Lung (tissue), 12 donors: ENCODE data around the gene AKR1C8. TPM values are rescaled to one million over a fixed set of nuclear protein-coding genes. Genes with fewer than 3 reads are reported as not detected.

Experiments
- ATAC-seq: fragments of 200-7000 bp; cut with Tn5 transposase; one replicate; pipeline ENCODE4 v1.9.1; 2020; ENCODE audit warnings: moderate number of reproducible peaks; ENCODE audit not compliant: insufficient read depth, low FRiP score
- DNase-seq, 3 donors: peaks; one replicate each; pipeline ENCODE4 v3.0.0-alpha.2; 2013 to 2017
- H3K27ac ChIP-seq, 2 donors: one replicate each; pipeline ENCODE4 v1.5.1; 2013; ENCODE audit warnings: mild to moderate bottlenecking in 2 of 2, moderate library complexity in 2 of 2, control low read depth in 1 of 2, inconsistent platforms in 1 of 2, low read depth in 1 of 2, low read length in 1 of 2
- H3K27me3 ChIP-seq, 3 donors: one replicate each; pipeline ENCODE4 v1.5.1; 2013; ENCODE audit warnings: low read length in 2 of 3; ENCODE audit not compliant: control insufficient read depth in 3 of 3, insufficient read depth in 3 of 3
- H3K36me3 ChIP-seq, 4 donors: one replicate each; pipeline ENCODE4 v1.5.1; 2013; ENCODE audit warnings: low read length in 4 of 4, mild to moderate bottlenecking in 1 of 4, moderate library complexity in 1 of 4; ENCODE audit not compliant: control insufficient read depth in 4 of 4, insufficient read depth in 4 of 4
- H3K4me1 ChIP-seq, 5 donors: one replicate each; pipeline ENCODE4 v1.5.1; 2013; ENCODE audit warnings: low read length in 5 of 5, mild to moderate bottlenecking in 2 of 5, moderate library complexity in 1 of 5; ENCODE audit not compliant: control insufficient read depth in 5 of 5, insufficient read depth in 5 of 5
- H3K4me3 ChIP-seq: one replicate; pipeline ENCODE4 v1.5.1; 2013; ENCODE audit warnings: mild to moderate bottlenecking, control low read depth, moderate library complexity
- H3K9ac ChIP-seq, 2 donors: one replicate each; pipeline ENCODE4 v1.5.1; 2013; ENCODE audit warnings: low read length in 2 of 2, control low read depth in 1 of 2; ENCODE audit not compliant: insufficient read depth in 1 of 2
- H3K9me3 ChIP-seq, 4 donors: one replicate each; pipeline ENCODE4 v1.5.1; 2013; ENCODE audit warnings: low read length in 3 of 4, mild to moderate bottlenecking in 1 of 4, moderate library complexity in 1 of 4; ENCODE audit not compliant: control insufficient read depth in 4 of 4, insufficient read depth in 3 of 4
- WGBS, 2 donors: extraction: QIAGEN DNeasy Blood & Tissue Kit; methylation state at CpG; one replicate each; pipeline ENCODE4 v1.1.7; 2013; 5-methylcytosine and 5-hydroxymethylcytosine counted together
- polyA plus RNA-seq, 2 donors: library from polyadenylated mRNA; stranded (reverse); fragments of 200-250 nt; gene quantifications; one replicate each; pipeline ENCODE4 v1.2.1, GENCODE V29; 2013
- total RNA-seq, 2 donors: library from RNA; depleted of rRNA in 1 of 2; stranded (reverse); fragments of >200 nt in 1 of 2; gene quantifications; one replicate each; pipeline ENCODE4 v1.2.1, GENCODE V29; 2014 to 2021
- TF ChIP-seq, protein P1 (sequence below): IDR thresholded peaks from 2 replicates; pipeline ENCODE4 v1.5.1; 2012; ENCODE audit warnings: mild to moderate bottlenecking; ENCODE audit errors: control extremely low read depth, extremely low read depth
- donor health status: control.
- donor health status: control.
- donor health status: Bipolar disorder and iron deficiency.
- donor health status: healthy.
- donor health status: DM: yes; HTN: yes; CAD: no.

AKR1C8 gene
- total and polyA plus RNA-seq, 4 donors, result 0.03 to 0.46 (median 0.18) TPM; not detected in 1

DNA sequence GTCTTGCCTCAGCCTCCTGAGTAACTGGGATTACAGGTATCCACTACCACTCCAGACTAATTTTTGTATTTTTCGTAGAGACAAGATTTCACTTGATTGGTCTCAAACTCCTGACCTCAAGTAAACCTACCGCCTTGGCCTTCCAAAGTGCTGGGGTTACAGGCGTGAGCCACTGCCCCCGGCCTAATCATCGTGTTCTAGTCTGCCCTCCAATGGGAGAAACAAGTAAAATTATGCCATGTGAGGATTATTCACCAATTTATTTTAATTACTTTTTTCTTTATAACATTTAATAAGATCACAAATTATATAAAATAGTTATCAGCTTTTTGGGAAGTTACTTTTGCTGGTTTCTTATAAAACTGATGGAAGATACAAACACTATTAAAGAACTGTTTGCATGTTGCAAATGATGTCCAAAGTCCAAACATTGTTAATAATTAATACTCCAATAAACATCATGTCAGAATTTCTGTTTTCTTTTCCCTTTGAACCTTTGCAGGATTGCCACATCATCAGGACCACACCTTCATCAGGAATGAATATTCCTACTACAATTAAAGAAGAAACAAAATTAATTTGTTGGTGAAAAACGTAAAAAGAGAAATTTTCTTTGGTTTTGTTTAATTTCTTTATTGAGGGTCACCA is 10.9 kb upstream of the AKR1C8 start:
- Histone ChIP-seq H3K9me3 (no peaks in the 10 kb centered on the region), H3K4me3 (no peak overlapping the region), H3K4me1 (no peaks in the 10 kb centered on the region), H3K9ac (no peak overlapping the region), H3K27me3 (no peaks in the 10 kb centered on the region), H3K27ac (no peak overlapping the region), H3K36me3 (no peaks in the 10 kb centered on the region)
- WGBS, 2 donors, result 85 to 88% methylated on average over 6 of the region's 6 CpGs
- TF ChIP-seq, protein P1, sequence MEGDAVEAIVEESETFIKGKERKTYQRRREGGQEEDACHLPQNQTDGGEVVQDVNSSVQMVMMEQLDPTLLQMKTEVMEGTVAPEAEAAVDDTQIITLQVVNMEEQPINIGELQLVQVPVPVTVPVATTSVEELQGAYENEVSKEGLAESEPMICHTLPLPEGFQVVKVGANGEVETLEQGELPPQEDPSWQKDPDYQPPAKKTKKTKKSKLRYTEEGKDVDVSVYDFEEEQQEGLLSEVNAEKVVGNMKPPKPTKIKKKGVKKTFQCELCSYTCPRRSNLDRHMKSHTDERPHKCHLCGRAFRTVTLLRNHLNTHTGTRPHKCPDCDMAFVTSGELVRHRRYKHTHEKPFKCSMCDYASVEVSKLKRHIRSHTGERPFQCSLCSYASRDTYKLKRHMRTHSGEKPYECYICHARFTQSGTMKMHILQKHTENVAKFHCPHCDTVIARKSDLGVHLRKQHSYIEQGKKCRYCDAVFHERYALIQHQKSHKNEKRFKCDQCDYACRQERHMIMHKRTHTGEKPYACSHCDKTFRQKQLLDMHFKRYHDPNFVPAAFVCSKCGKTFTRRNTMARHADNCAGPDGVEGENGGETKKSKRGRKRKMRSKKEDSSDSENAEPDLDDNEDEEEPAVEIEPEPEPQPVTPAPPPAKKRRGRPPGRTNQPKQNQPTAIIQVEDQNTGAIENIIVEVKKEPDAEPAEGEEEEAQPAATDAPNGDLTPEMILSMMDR, result no peak
- ATAC-seq (no peak), DNase-seq (no peak)

DNA sequence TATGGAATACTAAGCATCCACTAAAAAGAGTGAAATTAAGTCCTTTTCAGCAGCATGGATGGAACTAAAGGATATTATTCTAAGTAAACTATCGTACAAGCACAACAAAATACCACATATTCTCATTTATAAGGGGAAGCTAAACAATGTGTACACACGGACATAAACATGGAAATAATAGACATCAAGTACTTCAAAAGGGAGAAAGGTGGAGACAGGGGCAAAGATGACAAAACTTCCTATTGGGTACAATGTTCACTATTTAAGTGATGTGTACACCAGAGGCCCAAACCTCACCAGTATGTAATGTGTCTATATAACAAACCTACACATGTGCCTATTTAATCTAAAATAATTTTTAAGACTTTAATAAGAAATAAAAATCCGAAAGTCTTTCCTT is 9.5 kb upstream of the AKR1C8 start:
- no peaks in the 10 kb centered on the region for H3K27me3 ChIP-seq
- no peaks in the 10 kb centered on the region for H3K9me3 ChIP-seq
- no peak overlapping the region for H3K4me3 ChIP-seq
- no peaks in the 10 kb centered on the region for H3K36me3 ChIP-seq
- no peak for DNase-seq
- no peak overlapping the region for H3K9ac ChIP-seq
- TF ChIP-seq, protein P1, result no peak
- WGBS, 2 donors, result 87% methylated on average over 3 of the region's 3 CpGs
- no peaks in the 10 kb centered on the region for H3K4me1 ChIP-seq
- H3K27ac ChIP-seq, result no peak overlapping the region
- no peak for ATAC-seq

DNA sequence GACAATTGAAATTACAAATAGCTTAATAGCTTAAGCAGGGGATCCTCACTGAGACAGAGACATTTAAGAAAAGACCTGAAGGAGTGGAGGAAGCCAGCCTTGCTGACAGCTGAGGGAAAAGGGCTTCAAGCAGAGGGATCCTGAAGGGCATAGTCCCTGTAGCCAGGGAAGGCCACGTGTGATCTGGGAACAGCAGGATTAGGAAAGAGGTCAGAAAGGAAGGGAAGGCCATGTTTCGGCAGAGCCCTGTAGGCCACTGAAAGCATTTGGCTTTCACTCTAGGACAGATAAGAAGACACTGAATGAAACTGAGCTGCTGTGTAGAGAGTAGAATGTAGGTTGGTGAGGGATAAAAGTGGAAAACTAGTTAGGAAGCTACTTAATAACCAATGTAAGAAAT is 3.4 kb upstream of the AKR1C8 start:
- ATAC-seq (no peak), DNase-seq (peak in 1 of 3 donors; percentile 2)
- no peaks in the 10 kb centered on the region for H3K27me3 ChIP-seq
- H3K4me3 ChIP-seq, result no peak overlapping the region
- H3K4me1 ChIP-seq, result peaks cover 0 to 6% (median 0%) of the 10 kb centered on the region in 5 donors
- no peak overlapping the region for H3K27ac ChIP-seq
- no peak overlapping the region for H3K9ac ChIP-seq
- no peaks in the 10 kb centered on the region for H3K9me3 ChIP-seq
- TF ChIP-seq, protein P1, result no peak
- H3K36me3 ChIP-seq, result no peaks in the 10 kb centered on the region
- WGBS, 2 donors, result 67 to 78% methylated on average over 2 of the region's 2 CpGs

DNA sequence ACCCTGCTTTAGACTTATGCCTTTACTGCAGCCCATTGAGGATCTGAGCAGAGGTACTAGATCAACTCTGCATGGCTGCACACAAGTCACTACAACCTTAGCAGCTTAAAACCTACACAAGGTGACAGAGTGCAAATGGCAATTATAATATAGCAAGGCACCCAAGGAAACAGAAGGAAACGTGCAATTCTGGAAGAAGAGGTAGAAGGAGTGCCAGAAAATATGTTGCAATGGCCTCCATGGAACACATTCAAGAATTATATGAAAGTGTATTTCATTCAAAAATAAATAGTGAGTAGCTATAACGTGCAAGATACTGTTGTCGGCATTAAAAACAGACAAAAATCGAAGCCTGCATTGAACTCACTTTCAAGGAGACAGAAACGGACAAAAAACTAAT is 2.9 kb upstream of the AKR1C8 start:
- Histone ChIP-seq H3K4me3 (peak overlapping the region; percentile 13), H3K4me1 (peaks cover 0 to 6% (median 0%) of the 10 kb centered on the region in 5 donors), H3K36me3 (no peaks in the 10 kb centered on the region), H3K9me3 (no peaks in the 10 kb centered on the region), H3K27ac (no peak overlapping the region), H3K27me3 (no peaks in the 10 kb centered on the region), H3K9ac (no peak overlapping the region)
- no peak for ATAC-seq
- TF ChIP-seq, protein P1, result no peak
- peak in 2 of 3 donors; percentile 44 to 75 for DNase-seq
- 66 to 74% methylated on average over 5 of the region's 5 CpGs for WGBS, 2 donors
